Endothelial cell of umbilical vein (primary cell): Measurements from ENCODE around the gene BPIFB3. TPM values are rescaled to one million over a fixed set of nuclear protein-coding genes. Genes with fewer than 3 reads are reported as not detected.

Experiments
- BruUV-seq: library from RNA; stranded (reverse); fragments of 400-500 nt; replicated peaks from 2 replicates; lab custom pipeline; 2021; lab: Mats Ljungman, UMichigan
- CTCF ChIA-PET: fragments of 300-600, 350-600 bp; sonication (Branson Sonifier 250); formaldehyde crosslinking; loops from one replicate; lab custom pipeline; 2021; ENCODE audit warnings: antibody characterized with exemption, inconsistent platforms; lab: Charles Lee
- POLR2A ChIA-PET: fragments of 300-600, 350-600 bp; sonication (Branson Sonifier 250); formaldehyde crosslinking; loops from one replicate; lab custom pipeline; 2021; ENCODE audit warnings: antibody characterized with exemption, inconsistent platforms; lab: Charles Lee
- DNase-seq: peaks from one replicate; pipeline ENCODE4 v3.0.0-alpha.2; 2011; ENCODE audit warnings: low read depth, low spot score
- FAIRE-seq: peaks from 2 replicates; lab custom pipeline; 2011; peaks lifted over from hg19 to GRCh38; lab: Jason Lieb, UNC
- H2AFZ ChIP-seq: 2 replicates; pipeline ENCODE4 v1.6.0; 2012; ENCODE audit warnings: low read depth, low read length, control low read depth, inconsistent platforms
- H3K27ac ChIP-seq: 2 replicates; pipeline ENCODE4 v1.5.1; 2011; ENCODE audit warnings: low read depth, mild to moderate bottlenecking, control low read depth, low read length, moderate library complexity; ENCODE audit not compliant: insufficient read depth
- H3K27me3 ChIP-seq, 2 experiments: 2 replicates each; pipeline versions ENCODE4 v1.6.0 to v1.6.1; 2011; ENCODE audit warnings: low read length in 2 of 2, mixed read lengths in 1 of 2; ENCODE audit not compliant: control insufficient read depth in 2 of 2, insufficient read depth in 2 of 2
- H3K36me3 ChIP-seq, 2 experiments: 2 replicates in 1 of 2; 3 replicates in 1 of 2; pipeline ENCODE4 v1.5.1; 2011; ENCODE audit warnings: low read length in 2 of 2, mild to moderate bottlenecking in 1 of 2, moderate library complexity in 1 of 2; ENCODE audit not compliant: control insufficient read depth in 2 of 2, insufficient read depth in 2 of 2; ENCODE audit errors: extremely low read depth in 1 of 2
- H3K4me1 ChIP-seq: 3 replicates; pipeline ENCODE4 v1.5.1; 2011; ENCODE audit warnings: mild to moderate bottlenecking, low read length; ENCODE audit not compliant: control insufficient read depth, insufficient read depth; ENCODE audit errors: extremely low read depth
- H3K4me2 ChIP-seq: 2 replicates; pipeline ENCODE4 v1.6.1; 2011; ENCODE audit warnings: low read length, control low read depth, mixed read lengths; ENCODE audit not compliant: insufficient read depth
- H3K4me3 ChIP-seq, 3 experiments: fragments of 200-600 bp in 1 of 3; sonication (generic), shearing (Covaris generic) in 1 of 3; replicated peaks in 1 of 3; 2 replicates each; pipeline ENCODE4 v1.5.1; 2011 to 2016; ENCODE audit warnings: control low read depth in 3 of 3, low read length in 3 of 3, mild to moderate bottlenecking in 2 of 3, inconsistent platforms in 1 of 3, low read depth in 1 of 3, moderate library complexity in 1 of 3; ENCODE audit not compliant: insufficient read depth in 1 of 3
- H3K79me2 ChIP-seq: 2 replicates; pipeline ENCODE4 v1.6.0; 2012; ENCODE audit warnings: low read length, inconsistent platforms; ENCODE audit not compliant: control insufficient read depth, insufficient read depth
- H3K9ac ChIP-seq: replicated peaks from 2 replicates; pipeline ENCODE3; 2011; ENCODE audit warnings: low read length, control low read depth; ENCODE audit not compliant: insufficient read depth; ENCODE audit errors: extremely low read depth
- H3K9me1 ChIP-seq: replicated peaks from 3 replicates; pipeline ENCODE4 v1.6.0; 2011; ENCODE audit warnings: mild to moderate bottlenecking, low read length; ENCODE audit not compliant: control insufficient read depth, insufficient read depth; ENCODE audit errors: extremely low read depth
- H3K9me3 ChIP-seq: replicated peaks from 2 replicates; pipeline ENCODE4 v1.5.1; 2012; ENCODE audit warnings: low read length, inconsistent platforms; ENCODE audit not compliant: control insufficient read depth, insufficient read depth
- H4K20me1 ChIP-seq: replicated peaks from 2 replicates; pipeline ENCODE3; 2011; ENCODE audit warnings: mild to moderate bottlenecking, low read length; ENCODE audit not compliant: control insufficient read depth, insufficient read depth; ENCODE audit errors: extremely low read depth
- CTCF ChIP-seq, 2 donors: IDR thresholded peaks; 1 replicate in 1 of 2; 2 replicates in 1 of 2; pipeline ENCODE4 v1.5.1; 2011; ENCODE audit warnings: low read length in 2 of 2, mild to moderate bottlenecking in 2 of 2, moderate library complexity in 2 of 2, control low read depth in 1 of 2, inconsistent platforms in 1 of 2, low read depth in 1 of 2; ENCODE audit not compliant: insufficient read depth in 1 of 2; ENCODE audit errors: extremely low read depth in 1 of 2
- EZH2 ChIP-seq: IDR thresholded peaks from 2 replicates; pipeline ENCODE4 v1.6.1; 2012; ENCODE audit warnings: borderline replicate concordance, low read depth, mild to moderate bottlenecking, moderate library complexity, low read length, inconsistent platforms; ENCODE audit not compliant: severe bottlenecking
- FOS ChIP-seq: IDR thresholded peaks from 2 replicates; pipeline ENCODE4 v1.6.1; 2011; ENCODE audit warnings: mild to moderate bottlenecking, low read length, moderate library complexity, borderline replicate concordance; ENCODE audit not compliant: insufficient read depth
- GATA2 ChIP-seq: IDR thresholded peaks from 2 replicates; pipeline ENCODE4 v1.7.0; 2011; ENCODE audit warnings: low read depth, mild to moderate bottlenecking, moderate library complexity, mixed read lengths, low read length; ENCODE audit not compliant: insufficient read length, insufficient read depth
- JUN ChIP-seq: IDR thresholded peaks from 2 replicates; pipeline ENCODE4 v1.6.1; 2011; ENCODE audit warnings: borderline replicate concordance, low read depth; ENCODE audit not compliant: insufficient read length, insufficient read depth
- MAX ChIP-seq: IDR thresholded peaks from 2 replicates; pipeline ENCODE4 v1.6.1; 2011; ENCODE audit not compliant: insufficient read depth, insufficient read length
- MYC ChIP-seq: IDR thresholded peaks from one replicate; pipeline ENCODE4 v1.6.1; 2011; ENCODE audit warnings: mild to moderate bottlenecking, low read depth, low read length
- POLR2A ChIP-seq: IDR thresholded peaks from 2 replicates; pipeline ENCODE4 v1.6.1; 2012; ENCODE audit warnings: low read depth, mild to moderate bottlenecking, control low read depth, low read length
- POLR2AphosphoS5 ChIP-seq: IDR thresholded peaks from 2 replicates; pipeline ENCODE4 v1.6.1; 2012; ENCODE audit warnings: low read depth, mild to moderate bottlenecking, control low read depth, low read length, moderate library complexity; ENCODE audit not compliant: insufficient read depth
- dilution Hi-C: fragments of 300-500 bp; cut with MboI; formaldehyde crosslinking; loops from one replicate; pipeline ENCODE4 v1.15.0; 2019; ENCODE audit warnings: low sequenced_read_pairs; ENCODE audit not compliant: extremely low pct_ligation_motif_present
- intact Hi-C: fragments of 100-400 bp; cut with micrococcal nuclease; formaldehyde crosslinking; loops from one replicate; pipeline ENCODE4 v1.10.0; 2022
- polyA plus RNA-seq, 4 experiments: library from polyadenylated mRNA; depleted of rRNA in 3 of 4; stranded (reverse) in 3 of 4; unstranded in 1 of 4; fragments of >200 nt; gene quantifications; 2 replicates each; pipeline versions ENCODE4 v1.2.1 to v1.2.3, GENCODE V29; 2011 to 2012; ENCODE audit warnings: missing spikeins in 1 of 4
- total RNA-seq: library from RNA; stranded (reverse); gene quantifications from 2 replicates; pipeline ENCODE4 v1.2.3, GENCODE V29; 2021

Gene BPIFB3
- total and polyA plus RNA-seq, 2 donors (not counting 3 experiments of a cell fraction or from before 2014, with no cell fraction given): not detected

GRCh38 chr20:33042983-33043730, 10.5 kb upstream of the BPIFB3 start:
- no peaks in the 10 kb centered on the region for H3K9me1 ChIP-seq
- CTCF ChIA-PET: interaction anchor here (1.6 kb wide), 1 partner anchor 9 kb away, joined by 3 read pairs; no protein-coding TSS in a partner anchor
- DNase-seq: no peak
- H3K9me3 ChIP-seq: no peaks in the 10 kb centered on the region
- TF ChIP-seq POLR2AphosphoS5 (no peak), EZH2 (no peak), POLR2A (no peak), GATA2 (no peak), MAX (no peak), JUN (no peak), FOS (no peak), CTCF (IDR thresholded peaks at IDR 0.05; ENCODE audit: extremely low read depth in 1 of 2, insufficient read depth in 1 of 2, low read depth in 1 of 2, low read length in 2 of 2) (no peak), MYC (no peak)
- no peak overlapping the region for H2AFZ ChIP-seq
- FAIRE-seq: no peak
- H3K4me1 ChIP-seq: no peaks in the 10 kb centered on the region
- no peaks in the 10 kb centered on the region for H3K27me3 ChIP-seq
- no peak overlapping the region for H3K27ac ChIP-seq
- no peak overlapping the region for H3K4me2 ChIP-seq
- H3K36me3 ChIP-seq: no peaks in the 10 kb centered on the region
- intact Hi-C loops (no loop called here), dilution Hi-C loops (no loop called here)
- no TSS peak for BruUV-seq
- no peak overlapping the region for H3K9ac ChIP-seq
- no peaks in the 10 kb centered on the region for H4K20me1 ChIP-seq
- POLR2A ChIA-PET: no interaction called here
- H3K4me3 ChIP-seq: no peak overlapping the region
- H3K79me2 ChIP-seq: no peaks in the 10 kb centered on the region
